Measurements from ENCODE around the gene CAMK2B. TPM values are rescaled to one million over a fixed set of nuclear protein-coding genes. Genes with fewer than 3 reads are reported as not detected.

Gene CAMK2B
- polyA plus RNA-seq, 2 of the 4 experiments (the other 2 are of a cell fraction): 0.17 TPM; not detected in 1

DNA sequence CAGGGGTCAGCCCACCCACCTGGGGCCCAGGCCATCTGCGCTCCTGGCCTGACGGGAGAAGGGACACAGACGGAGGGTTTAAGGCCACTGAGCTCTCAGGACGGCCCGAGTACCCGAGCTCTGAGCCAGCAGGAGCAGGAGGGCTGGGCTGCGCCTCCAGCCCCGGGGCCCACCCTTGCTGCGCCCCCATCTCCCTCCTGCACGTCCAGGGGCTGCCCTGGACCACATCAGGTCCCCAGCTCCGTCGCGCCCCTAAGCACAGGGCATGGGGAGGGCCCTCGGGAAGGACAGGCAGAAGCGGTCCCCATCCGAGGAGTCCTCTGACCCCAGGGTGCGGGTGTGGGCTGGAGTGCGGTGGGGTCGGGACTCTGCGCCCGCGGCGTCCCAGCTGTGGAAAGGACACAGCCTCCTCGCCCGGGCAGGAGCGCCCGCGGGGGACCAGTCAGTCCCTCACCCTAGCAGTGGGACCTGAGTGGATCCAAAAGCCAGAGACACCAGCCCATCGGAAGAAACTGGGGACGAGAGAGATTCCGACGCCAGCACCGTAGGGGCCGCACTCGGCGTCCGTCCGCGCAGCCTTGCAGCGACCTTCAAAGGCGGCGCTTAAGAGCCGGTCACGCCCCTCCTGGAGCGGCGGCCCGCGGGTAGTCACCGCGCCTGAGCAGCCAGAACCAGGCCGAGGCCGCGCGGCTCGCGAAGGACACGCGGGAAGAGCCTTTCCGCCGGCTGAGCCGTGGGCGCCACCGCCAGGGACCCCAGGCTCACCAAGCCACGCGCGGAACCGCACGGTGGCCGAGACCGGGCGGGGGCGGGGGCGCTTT lies 15.9 kb downstream of the CAMK2B start:
- TF ChIP-seq CBX2 (IDR thresholded peaks at IDR 0.05; ENCODE audit: borderline replicate concordance, low read depth) (no peak), E2F6 (IDR thresholded peaks at IDR 0.05; ENCODE audit: borderline replicate concordance, low read depth) (no peak), POLR2A (IDR thresholded peaks at IDR 0.05; ENCODE audit: low read length) (no peak), HEYL (CRISPR knock-in tag; IDR thresholded peaks at IDR 0.05) (no peak), RAD21 (conservative IDR thresholded peaks at IDR 0.05 in 1 of 2, IDR thresholded peaks at IDR 0.05 in 1 of 2) (no peak), HOXB13 (CRISPR knock-in tag; IDR thresholded peaks at IDR 0.05; ENCODE audit: low read depth) (no peak), MAFK (IDR thresholded peaks at IDR 0.05; ENCODE audit: partially characterized antibody) (no peak), CHD2 (IDR thresholded peaks at IDR 0.05; ENCODE audit: low read length, partially characterized antibody) (no peak), TFCP2L1 (CRISPR knock-in tag; IDR thresholded peaks at IDR 0.05) (no peak)
- TF ChIP-seq, protein P1, sequence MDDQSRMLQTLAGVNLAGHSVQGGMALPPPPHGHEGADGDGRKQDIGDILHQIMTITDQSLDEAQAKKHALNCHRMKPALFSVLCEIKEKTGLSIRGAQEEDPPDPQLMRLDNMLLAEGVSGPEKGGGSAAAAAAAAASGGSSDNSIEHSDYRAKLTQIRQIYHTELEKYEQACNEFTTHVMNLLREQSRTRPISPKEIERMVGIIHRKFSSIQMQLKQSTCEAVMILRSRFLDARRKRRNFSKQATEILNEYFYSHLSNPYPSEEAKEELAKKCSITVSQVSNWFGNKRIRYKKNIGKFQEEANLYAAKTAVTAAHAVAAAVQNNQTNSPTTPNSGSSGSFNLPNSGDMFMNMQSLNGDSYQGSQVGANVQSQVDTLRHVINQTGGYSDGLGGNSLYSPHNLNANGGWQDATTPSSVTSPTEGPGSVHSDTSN (IDR thresholded peaks at IDR 0.05): no peak
- CTCF ChIA-PET: no interaction called here

GRCh38 chr7:44308596-44309270 lies 16.7 kb downstream of the CAMK2B start:
- POLR2A ChIA-PET: no interaction called here
- TF ChIP-seq KDM5A (IDR thresholded peaks at IDR 0.05): no peak
- TF ChIP-seq ZC3H11A (IDR thresholded peaks at IDR 0.05): no peak
- no peak for TF ChIP-seq HOXB13 (CRISPR knock-in tag; IDR thresholded peaks at IDR 0.05; ENCODE audit: low read depth)
- no peak for TF ChIP-seq HMGXB4 (CRISPR knock-in tag; IDR thresholded peaks at IDR 0.05; ENCODE audit: borderline replicate concordance)
- TF ChIP-seq, protein P2, sequence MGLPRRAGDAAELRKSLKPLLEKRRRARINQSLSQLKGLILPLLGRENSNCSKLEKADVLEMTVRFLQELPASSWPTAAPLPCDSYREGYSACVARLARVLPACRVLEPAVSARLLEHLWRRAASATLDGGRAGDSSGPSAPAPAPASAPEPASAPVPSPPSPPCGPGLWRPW (IDR thresholded peaks at IDR 0.05): no peak
- TF ChIP-seq TFCP2L1 (CRISPR knock-in tag; IDR thresholded peaks at IDR 0.05): no peak
- TF ChIP-seq POLR2AphosphoS2 (conservative IDR thresholded peaks at IDR 0.05; ENCODE audit: low read length): no peak
- no peak for TF ChIP-seq NFE2L2 (conservative IDR thresholded peaks at IDR 0.05; ENCODE audit: low read length)
- no peak for TF ChIP-seq CBX2 (IDR thresholded peaks at IDR 0.05; ENCODE audit: borderline replicate concordance, low read depth)
- TF ChIP-seq HOXB5 (CRISPR knock-in tag; IDR thresholded peaks at IDR 0.05): no peak
- no peak for TF ChIP-seq ZNF302 (CRISPR knock-in tag; IDR thresholded peaks at IDR 0.05)
- TF ChIP-seq, protein P3, sequence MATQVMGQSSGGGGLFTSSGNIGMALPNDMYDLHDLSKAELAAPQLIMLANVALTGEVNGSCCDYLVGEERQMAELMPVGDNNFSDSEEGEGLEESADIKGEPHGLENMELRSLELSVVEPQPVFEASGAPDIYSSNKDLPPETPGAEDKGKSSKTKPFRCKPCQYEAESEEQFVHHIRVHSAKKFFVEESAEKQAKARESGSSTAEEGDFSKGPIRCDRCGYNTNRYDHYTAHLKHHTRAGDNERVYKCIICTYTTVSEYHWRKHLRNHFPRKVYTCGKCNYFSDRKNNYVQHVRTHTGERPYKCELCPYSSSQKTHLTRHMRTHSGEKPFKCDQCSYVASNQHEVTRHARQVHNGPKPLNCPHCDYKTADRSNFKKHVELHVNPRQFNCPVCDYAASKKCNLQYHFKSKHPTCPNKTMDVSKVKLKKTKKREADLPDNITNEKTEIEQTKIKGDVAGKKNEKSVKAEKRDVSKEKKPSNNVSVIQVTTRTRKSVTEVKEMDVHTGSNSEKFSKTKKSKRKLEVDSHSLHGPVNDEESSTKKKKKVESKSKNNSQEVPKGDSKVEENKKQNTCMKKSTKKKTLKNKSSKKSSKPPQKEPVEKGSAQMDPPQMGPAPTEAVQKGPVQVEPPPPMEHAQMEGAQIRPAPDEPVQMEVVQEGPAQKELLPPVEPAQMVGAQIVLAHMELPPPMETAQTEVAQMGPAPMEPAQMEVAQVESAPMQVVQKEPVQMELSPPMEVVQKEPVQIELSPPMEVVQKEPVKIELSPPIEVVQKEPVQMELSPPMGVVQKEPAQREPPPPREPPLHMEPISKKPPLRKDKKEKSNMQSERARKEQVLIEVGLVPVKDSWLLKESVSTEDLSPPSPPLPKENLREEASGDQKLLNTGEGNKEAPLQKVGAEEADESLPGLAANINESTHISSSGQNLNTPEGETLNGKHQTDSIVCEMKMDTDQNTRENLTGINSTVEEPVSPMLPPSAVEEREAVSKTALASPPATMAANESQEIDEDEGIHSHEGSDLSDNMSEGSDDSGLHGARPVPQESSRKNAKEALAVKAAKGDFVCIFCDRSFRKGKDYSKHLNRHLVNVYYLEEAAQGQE (IDR thresholded peaks at IDR 0.05): no peak
- no peak for TF ChIP-seq RFX5 (IDR thresholded peaks at IDR 0.05)
- no peak for TF ChIP-seq MAX (IDR thresholded peaks at IDR 0.05)
- no peak for TF ChIP-seq FOXS1 (CRISPR knock-in tag; IDR thresholded peaks at IDR 0.05)
- no peak for TF ChIP-seq BHLHE40 (IDR thresholded peaks at IDR 0.05; ENCODE audit: low read depth, low read length)
- no peak for TF ChIP-seq SREBF2 (IDR thresholded peaks at IDR 0.05)
- WGBS (ENCODE audit: missing lambda C conversion rate): 73% methylated on average over 9 of the region's 18 CpGs
- H3K4me2 ChIP-seq: no peak overlapping the region
- H3K9me3 ChIP-seq: no peaks in the 10 kb centered on the region
- CTCF ChIA-PET: interaction anchor here (1.6 kb wide), 1 partner anchor 68 kb away, joined by 12 read pairs; no protein-coding TSS in a partner anchor
- no peaks in the 10 kb centered on the region for H3K4me1 ChIP-seq
- DNase-seq (ENCODE audit: low read depth in 1 of 2, low spot score in 1 of 2) (no peak), ATAC-seq (no peak), FAIRE-seq (no peak)
- no peak overlapping the region for H3K4me3 ChIP-seq
- H3K27ac ChIP-seq: no peak overlapping the region

More for the DNA sequence above, 15.9 kb downstream of the CAMK2B start:
- DNase-seq (ENCODE audit: low read depth in 1 of 2, low spot score in 1 of 2) (no peak), FAIRE-seq (no peak), ATAC-seq (no peak)
- no peak overlapping the region for H3K4me3 ChIP-seq
- POLR2A ChIA-PET: no interaction called here
- no peak overlapping the region for H3K4me2 ChIP-seq
- H3K4me1 ChIP-seq: no peaks in the 10 kb centered on the region
- no peaks in the 10 kb centered on the region for H3K9me3 ChIP-seq
- 77% methylated on average over 52 of the region's 73 CpGs for WGBS (ENCODE audit: missing lambda C conversion rate)
- no peak overlapping the region for H3K27ac ChIP-seq
